Measurements from ENCODE around the gene LYRM1.
"Not testable (repeated sequence)": the region's sequence is repeated elsewhere in the genome, so short reads cannot be mapped to it uniquely, and the experiment has no call there.

Gene LYRM1

GRCh38 chr16:20859699-20860098, 40.9 kb upstream of the LYRM1 start:
- no peak overlapping the region for H3K4me3 ChIP-seq
- peaks cover 6% of the 10 kb centered on the region; the same call in 1 of the 2 replicates for H3K36me3 ChIP-seq (ENCODE audit: insufficient read depth, low read length)

GRCh38 chr16:20860361-20860760, 40.2 kb upstream of the LYRM1 start:
- no peak overlapping the region for H3K27ac ChIP-seq
- no peak for TF ChIP-seq POLR2AphosphoS5 (IDR thresholded peaks at IDR 0.05; ENCODE audit: borderline replicate concordance, low read depth, low read length)
- TF ChIP-seq FOXP2 (optimal IDR thresholded peaks at IDR 0.05; ENCODE audit: control extremely low read depth, extremely low read length, insufficient read depth) = no peak
- no peak for TF ChIP-seq EZH2 (IDR thresholded peaks at IDR 0.05)
- H3K9me3 ChIP-seq (ENCODE audit: low read depth, low read length) = no peaks in the 10 kb centered on the region
- H3K36me3 ChIP-seq (ENCODE audit: insufficient read depth, low read length) = peaks cover 6% of the 10 kb centered on the region; the same call in 1 of the 2 replicates
- no peak overlapping the region for H3K4me3 ChIP-seq
- no peak overlapping the region for H3K9ac ChIP-seq (ENCODE audit: insufficient read length)
- DNase-seq (ENCODE audit: low read depth, low spot score) = no peak

More at GRCh38 chr16:20859699-20860098, 40.9 kb upstream of the LYRM1 start:
- DNase-seq (ENCODE audit: low read depth, low spot score) = no peak
- TF ChIP-seq POLR2AphosphoS5 (IDR thresholded peaks at IDR 0.05; ENCODE audit: borderline replicate concordance, low read depth, low read length) (no peak), EZH2 (IDR thresholded peaks at IDR 0.05) (no peak), FOXP2 (optimal IDR thresholded peaks at IDR 0.05; ENCODE audit: control extremely low read depth, extremely low read length, insufficient read depth) (no peak)
- Histone ChIP-seq H3K9ac (ENCODE audit: insufficient read length) (no peak overlapping the region), H3K27ac (no peak overlapping the region), H3K9me3 (ENCODE audit: low read depth, low read length) (no peaks in the 10 kb centered on the region)

- H3K9me3 ChIP-seq (ENCODE audit: low read depth, low read length); H3K36me3 ChIP-seq (ENCODE audit: insufficient read depth, low read length); H3K9ac ChIP-seq (ENCODE audit: insufficient read length); H3K4me3 ChIP-seq; H3K27ac ChIP-seq; DNase-seq (ENCODE audit: low read depth, low spot score): not testable (repeated sequence)
Observed at GRCh38 chr16:20860995-20861394, 39.6 kb upstream of the LYRM1 start.

GRCh38 chr16:20862162-20862960, 38.2 kb upstream of the LYRM1 start:
- DNase-seq (ENCODE audit: low read depth, low spot score) = no peak
- Histone ChIP-seq H3K4me3 (no peak overlapping the region), H3K27ac (no peak overlapping the region), H3K9me3 (ENCODE audit: low read depth, low read length) (no peaks in the 10 kb centered on the region), H3K9ac (ENCODE audit: insufficient read length) (no peak overlapping the region), H3K36me3 (ENCODE audit: insufficient read depth, low read length) (peaks cover 6% of the 10 kb centered on the region; the same call in 1 of the 2 replicates)
- no peak for TF ChIP-seq EZH2 (IDR thresholded peaks at IDR 0.05)
- no peak for TF ChIP-seq POLR2AphosphoS5 (IDR thresholded peaks at IDR 0.05; ENCODE audit: borderline replicate concordance, low read depth, low read length)
- no peak for TF ChIP-seq FOXP2 (optimal IDR thresholded peaks at IDR 0.05; ENCODE audit: control extremely low read depth, extremely low read length, insufficient read depth)

GRCh38 chr16:20864376-20864775, 36.2 kb upstream of the LYRM1 start:
- not testable (repeated sequence) for H3K9me3 ChIP-seq (ENCODE audit: low read depth, low read length); H3K9ac ChIP-seq (ENCODE audit: insufficient read length); DNase-seq (ENCODE audit: low read depth, low spot score); H3K36me3 ChIP-seq (ENCODE audit: insufficient read depth, low read length); H3K4me3 ChIP-seq; H3K27ac ChIP-seq

- DNase-seq (ENCODE audit: low read depth, low spot score) = no peak
- Histone ChIP-seq H3K9ac (ENCODE audit: insufficient read length) (no peak overlapping the region), H3K4me3 (no peak overlapping the region), H3K9me3 (ENCODE audit: low read depth, low read length) (no peaks in the 10 kb centered on the region), H3K27ac (no peak overlapping the region), H3K36me3 (ENCODE audit: insufficient read depth, low read length) (no peaks in the 10 kb centered on the region)
- TF ChIP-seq EZH2 (IDR thresholded peaks at IDR 0.05) (no peak), POLR2AphosphoS5 (IDR thresholded peaks at IDR 0.05; ENCODE audit: borderline replicate concordance, low read depth, low read length) (no peak), FOXP2 (optimal IDR thresholded peaks at IDR 0.05; ENCODE audit: control extremely low read depth, extremely low read length, insufficient read depth) (no peak)
Observed at GRCh38 chr16:20865420-20866131, 35.0 kb upstream of the LYRM1 start.

- Histone ChIP-seq H3K4me3 (no peak overlapping the region), H3K36me3 (ENCODE audit: insufficient read depth, low read length) (no peaks in the 10 kb centered on the region), H3K9me3 (ENCODE audit: low read depth, low read length) (no peaks in the 10 kb centered on the region), H3K27ac (no peak overlapping the region), H3K9ac (ENCODE audit: insufficient read length) (no peak overlapping the region)
- TF ChIP-seq POLR2AphosphoS5 (IDR thresholded peaks at IDR 0.05; ENCODE audit: borderline replicate concordance, low read depth, low read length) (no peak), FOXP2 (optimal IDR thresholded peaks at IDR 0.05; ENCODE audit: control extremely low read depth, extremely low read length, insufficient read depth) (no peak), EZH2 (IDR thresholded peaks at IDR 0.05) (no peak)
- DNase-seq (ENCODE audit: low read depth, low spot score) = no peak
Observed at GRCh38 chr16:20866145-20866772, 34.3 kb upstream of the LYRM1 start.

GRCh38 chr16:20866801-20867200, 33.8 kb upstream of the LYRM1 start:
- H3K27ac ChIP-seq = no peak overlapping the region
- no peak overlapping the region for H3K9ac ChIP-seq (ENCODE audit: insufficient read length)
- H3K4me3 ChIP-seq = no peak overlapping the region
- TF ChIP-seq POLR2AphosphoS5 (IDR thresholded peaks at IDR 0.05; ENCODE audit: borderline replicate concordance, low read depth, low read length) (no peak), FOXP2 (optimal IDR thresholded peaks at IDR 0.05; ENCODE audit: control extremely low read depth, extremely low read length, insufficient read depth) (no peak), EZH2 (IDR thresholded peaks at IDR 0.05) (no peak)
- H3K9me3 ChIP-seq (ENCODE audit: low read depth, low read length) = no peaks in the 10 kb centered on the region
- DNase-seq (ENCODE audit: low read depth, low spot score) = no peak
- H3K36me3 ChIP-seq (ENCODE audit: insufficient read depth, low read length) = no peaks in the 10 kb centered on the region
